Measurements from ENCODE around the gene MIB2. TPM values are rescaled to one million over a fixed set of nuclear protein-coding genes. Genes with fewer than 3 reads are reported as not detected.
A peak's percentile ranks its signal among the peaks of the same experiment; 100 is the strongest.
"Not testable (repeated sequence)": the region's sequence is repeated elsewhere in the genome, so short reads cannot be mapped to it uniquely, and the experiment has no call there.

MIB2 gene
- total RNA-seq, 2 experiments from 2014 or later, result 37.1 TPM

- POLR2A ChIA-PET; ATAC-seq; H3K27me3 Mint-ChIP-seq; H3K4me1 Mint-ChIP-seq; CTCF ChIA-PET; H3K9me3 Mint-ChIP-seq (ENCODE audit: low read depth); intact Hi-C loops (cut with DNase I, micrococcal nuclease); H3K36me3 Mint-ChIP-seq (ENCODE audit: low read depth); DNase-seq; H3K27ac Mint-ChIP-seq; H3K4me3 Mint-ChIP-seq: not testable (repeated sequence)
Observed at GRCh38 chr1:1640711-1641461, 25.6 kb downstream of the MIB2 start.

GRCh38 chr1:1646326-1646725 lies 31.0 kb downstream of the MIB2 start:
- POLR2A ChIA-PET, result not testable (repeated sequence)

GRCh38 chr1:1647567-1648241 lies 32.4 kb downstream of the MIB2 start:
- H3K27me3 Mint-ChIP-seq; H3K9me3 Mint-ChIP-seq (ENCODE audit: low read depth); ATAC-seq; DNase-seq; CTCF ChIA-PET; intact Hi-C loops (cut with DNase I, micrococcal nuclease); POLR2A ChIA-PET; H3K4me3 Mint-ChIP-seq; H3K4me1 Mint-ChIP-seq: not testable (repeated sequence)
- Mint-ChIP-seq H3K27ac (peak overlapping the region; percentile 13), H3K36me3 (ENCODE audit: low read depth) (peaks cover 43% of the 10 kb centered on the region)

More at GRCh38 chr1:1646326-1646725, 31.0 kb downstream of the MIB2 start:
- H3K4me1 Mint-ChIP-seq; intact Hi-C loops (cut with DNase I, micrococcal nuclease); ATAC-seq; H3K9me3 Mint-ChIP-seq (ENCODE audit: low read depth); H3K27ac Mint-ChIP-seq; H3K27me3 Mint-ChIP-seq; H3K4me3 Mint-ChIP-seq; DNase-seq; CTCF ChIA-PET: not testable (repeated sequence)
- peaks cover 32% of the 10 kb centered on the region for H3K36me3 Mint-ChIP-seq (ENCODE audit: low read depth)

- H3K9me3 Mint-ChIP-seq (ENCODE audit: low read depth); H3K4me3 Mint-ChIP-seq; H3K27ac Mint-ChIP-seq; POLR2A ChIA-PET; DNase-seq; ATAC-seq; intact Hi-C loops (cut with DNase I, micrococcal nuclease); H3K27me3 Mint-ChIP-seq; H3K4me1 Mint-ChIP-seq; CTCF ChIA-PET: not testable (repeated sequence)
- peaks cover 45% of the 10 kb centered on the region for H3K36me3 Mint-ChIP-seq (ENCODE audit: low read depth)
Observed at GRCh38 chr1:1648265-1648664, 33.0 kb downstream of the MIB2 start.

- Mint-ChIP-seq H3K4me3 (peak within 1 kb of the TSS; percentile 90), H3K36me3 (ENCODE audit: low read depth) (peaks cover 11% of the 10 kb centered on the region), H3K27ac (peak within 1 kb of the TSS; percentile 99)
- H3K9me3 Mint-ChIP-seq (ENCODE audit: low read depth); H3K27me3 Mint-ChIP-seq; H3K4me1 Mint-ChIP-seq; CTCF ChIA-PET: not testable (repeated sequence)
- ATAC-seq, result peak; percentile 95
- POLR2A ChIA-PET, result interaction anchor here (0.7 kb wide), 1 partner anchor 56 kb away, joined by 4 read pairs; no protein-coding TSS in a partner anchor
- intact Hi-C loops (cut with DNase I, micrococcal nuclease), result loop anchor here in 1 of 2 experiments (1.0 to 5.0 kb wide), 10 partner anchors 28 to 284 kb away; partner anchors contain the start of genes ATAD3B, AURKAIP1, CCNL2 and GNB1
- DNase-seq, result peak; percentile 96
Observed at GRCh38 chr1:1658583-1659549, 43.6 kb downstream of the MIB2 start, which contains the start of gene CDK11B. TSS of gene CDK11B (minus strand) at chr1:1659004. CDS start at chr1:1657485, 1,519 bp downstream.

DNA sequence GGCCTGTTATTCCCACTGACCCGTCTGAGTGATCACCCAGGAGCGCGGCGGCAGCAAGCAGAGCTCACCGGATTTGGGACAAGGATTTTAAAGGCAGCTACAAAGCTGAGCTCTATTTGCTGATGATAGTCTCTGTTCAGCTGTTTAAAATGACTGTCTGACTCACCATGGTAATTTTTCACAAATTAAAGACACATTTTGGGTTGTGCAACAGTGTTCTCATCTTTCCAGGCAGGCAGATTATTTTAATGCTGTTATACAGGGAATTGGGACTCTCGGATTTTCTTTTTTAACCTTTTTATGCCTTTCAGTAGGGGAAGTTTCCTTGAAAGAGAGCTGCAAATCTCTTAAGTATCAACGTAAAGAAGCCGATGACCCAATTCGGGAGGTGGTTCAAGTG lies 47.1 kb downstream of the MIB2 start:
- H3K9me3 Mint-ChIP-seq (ENCODE audit: low read depth); CTCF ChIA-PET; H3K4me1 Mint-ChIP-seq; ATAC-seq; DNase-seq; intact Hi-C loops (cut with DNase I, micrococcal nuclease); POLR2A ChIA-PET; H3K27me3 Mint-ChIP-seq; H3K36me3 Mint-ChIP-seq (ENCODE audit: low read depth); H3K27ac Mint-ChIP-seq; H3K4me3 Mint-ChIP-seq: not testable (repeated sequence)

DNA sequence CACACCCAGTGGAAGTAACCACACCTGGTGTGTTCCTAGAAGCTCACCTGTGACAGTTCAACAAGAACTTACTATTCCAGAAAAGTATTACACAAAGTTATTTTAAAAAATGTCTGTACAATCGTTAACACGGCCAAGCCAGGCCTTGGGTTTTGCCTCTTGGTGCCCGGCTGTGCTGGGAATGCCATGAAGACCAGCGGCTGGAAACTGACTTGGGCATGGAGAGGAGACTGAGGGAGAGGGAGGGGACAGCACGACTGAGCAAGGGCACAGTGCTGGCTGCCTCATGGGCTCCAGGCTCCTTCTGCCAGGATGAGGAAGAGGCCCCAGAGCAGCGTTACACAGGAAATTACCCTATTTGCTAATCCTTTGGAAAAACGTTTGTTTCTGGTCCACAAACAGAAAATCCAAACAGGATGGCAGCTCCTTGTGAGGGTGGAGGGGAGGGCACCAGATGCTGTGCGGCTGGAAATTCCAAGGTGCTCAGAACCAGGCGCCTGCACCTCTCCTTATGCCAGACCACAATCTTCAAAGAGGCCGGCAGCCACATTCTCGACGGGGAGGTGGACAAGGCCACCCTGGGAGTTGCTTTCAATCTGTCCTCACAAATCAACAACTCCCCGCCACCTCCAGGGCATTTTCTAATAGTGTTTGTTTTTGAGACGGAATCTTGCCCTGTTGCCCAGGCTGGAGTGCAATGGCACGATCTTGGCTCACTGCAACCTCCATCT lies 47.7 kb downstream of the MIB2 start:
- H3K27me3 Mint-ChIP-seq; H3K4me3 Mint-ChIP-seq; H3K9me3 Mint-ChIP-seq (ENCODE audit: low read depth); H3K27ac Mint-ChIP-seq; H3K4me1 Mint-ChIP-seq; CTCF ChIA-PET; POLR2A ChIA-PET; H3K36me3 Mint-ChIP-seq (ENCODE audit: low read depth); ATAC-seq; intact Hi-C loops (cut with DNase I, micrococcal nuclease); DNase-seq: not testable (repeated sequence)

GRCh38 chr1:1664318-1664717 lies 49.0 kb downstream of the MIB2 start:
- POLR2A ChIA-PET; H3K27ac Mint-ChIP-seq; CTCF ChIA-PET; H3K4me3 Mint-ChIP-seq; intact Hi-C loops (cut with DNase I, micrococcal nuclease); H3K36me3 Mint-ChIP-seq (ENCODE audit: low read depth); H3K27me3 Mint-ChIP-seq; ATAC-seq; H3K9me3 Mint-ChIP-seq (ENCODE audit: low read depth); H3K4me1 Mint-ChIP-seq; DNase-seq: not testable (repeated sequence)

DNA sequence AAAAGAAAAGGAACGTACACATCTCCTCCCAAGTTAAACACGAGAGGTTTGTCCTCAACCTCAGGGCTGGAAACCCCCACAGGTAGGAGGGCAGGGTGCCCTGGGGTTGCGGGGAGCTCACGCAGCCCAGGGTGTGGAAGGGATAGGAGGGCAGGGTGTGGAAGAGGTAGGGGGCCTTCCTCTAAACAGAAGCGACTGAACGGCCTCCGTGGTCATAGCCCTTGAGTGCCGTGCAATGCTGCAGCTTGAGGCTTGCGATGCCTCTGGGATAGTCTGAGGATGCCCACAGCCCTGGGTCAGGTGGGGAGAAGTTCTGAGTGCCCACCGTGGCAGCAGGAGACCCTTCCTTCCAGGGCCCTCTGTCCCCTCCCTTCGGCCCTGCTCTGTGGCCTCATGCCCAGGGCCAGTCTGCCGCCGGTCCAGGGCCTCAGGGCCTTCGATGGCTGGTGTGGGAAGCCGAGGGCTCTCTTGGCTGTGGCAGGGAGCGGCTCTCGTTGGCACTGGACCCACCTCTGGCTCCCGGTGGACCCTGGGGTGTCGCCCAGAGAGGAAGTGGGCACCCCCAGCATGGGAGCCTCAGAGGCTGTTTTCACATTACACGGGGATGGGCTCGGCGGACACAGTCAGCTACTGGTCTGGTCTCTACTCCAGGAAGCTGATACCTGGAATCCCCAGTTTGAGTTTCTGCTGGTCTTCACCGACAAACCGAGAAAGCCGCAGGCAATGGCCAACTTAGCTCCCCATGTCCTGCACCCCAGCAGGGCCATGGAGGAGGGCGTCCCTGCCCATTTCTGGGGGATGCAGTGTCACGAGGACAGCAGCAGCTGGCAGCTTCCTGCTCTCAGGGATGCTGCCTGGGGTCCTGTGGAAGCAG lies 49.9 kb downstream of the MIB2 start:
- Mint-ChIP-seq H3K4me1 (peaks cover 2% of the 10 kb centered on the region), H3K36me3 (ENCODE audit: low read depth) (peaks cover 4% of the 10 kb centered on the region), H3K27me3 (no peaks in the 10 kb centered on the region), H3K9me3 (ENCODE audit: low read depth) (no peaks in the 10 kb centered on the region), H3K4me3 (no peak overlapping the region), H3K27ac (no peak overlapping the region)
- ChIA-PET POLR2A (no interaction called here), CTCF (interaction anchor here (0.5 to 1.0 kb wide), 4 partner anchors 13 to 88 kb away, joined by 3 to 6 read pairs (median 4); no protein-coding TSS in a partner anchor)
- DNase-seq (no peak), ATAC-seq (no peak)
- intact Hi-C loops (cut with DNase I, micrococcal nuclease), result no loop called here

DNA sequence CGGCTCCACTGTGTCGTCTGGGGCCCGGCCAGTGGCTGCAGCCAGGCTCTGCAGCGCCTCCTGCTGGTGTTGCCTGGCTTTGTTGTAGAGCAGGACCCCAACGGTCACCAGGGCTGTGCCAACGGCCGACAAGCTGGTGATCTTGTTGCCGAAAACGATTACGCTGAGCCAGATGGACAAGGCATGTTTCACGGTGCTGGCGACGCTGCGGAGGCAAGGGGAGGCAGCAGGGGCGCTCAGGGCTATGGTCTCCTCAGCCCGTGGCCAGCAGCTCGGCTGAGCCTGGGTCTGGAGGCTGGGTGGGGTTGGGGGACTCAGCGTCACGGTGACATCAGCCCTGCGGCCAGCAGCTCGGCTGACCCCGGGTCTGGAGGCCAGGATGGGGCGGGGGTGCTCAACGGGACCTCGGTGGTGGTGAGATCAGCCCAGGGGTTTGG lies 50.5 kb downstream of the MIB2 start:
- Mint-ChIP-seq H3K27me3 (no peaks in the 10 kb centered on the region), H3K9me3 (ENCODE audit: low read depth) (no peaks in the 10 kb centered on the region), H3K27ac (no peak overlapping the region), H3K4me1 (peaks cover 2% of the 10 kb centered on the region), H3K4me3 (no peak overlapping the region), H3K36me3 (ENCODE audit: low read depth) (peaks cover 4% of the 10 kb centered on the region)
- intact Hi-C loops (cut with DNase I, micrococcal nuclease), result no loop called here
- POLR2A ChIA-PET, result interaction anchor here (1.1 kb wide), 1 partner anchor 14 kb away, joined by 3 read pairs; no protein-coding TSS in a partner anchor
- CTCF ChIA-PET, result interaction anchor here (0.6 to 1.0 kb wide), 4 partner anchors 12 to 89 kb away, joined by 3 to 6 read pairs (median 4); no protein-coding TSS in a partner anchor
- ATAC-seq (peak; percentile 57), DNase-seq (peak; percentile 64)

Measured in activated CD4-positive, alpha-beta T cell treated with anti-CD3 and anti-CD28 coated beads for 36 hours (primary cell).